ENCODE measurements around the gene ENDOG. TPM values are rescaled to one million over a fixed set of nuclear protein-coding genes. Genes with fewer than 3 reads are reported as not detected.
A peak's percentile ranks its signal among the peaks of the same experiment; 100 is the strongest.

Gene ENDOG
- total RNA-seq, 2 donors from 2014 or later, result 33.6 to 74.4 TPM

DNA sequence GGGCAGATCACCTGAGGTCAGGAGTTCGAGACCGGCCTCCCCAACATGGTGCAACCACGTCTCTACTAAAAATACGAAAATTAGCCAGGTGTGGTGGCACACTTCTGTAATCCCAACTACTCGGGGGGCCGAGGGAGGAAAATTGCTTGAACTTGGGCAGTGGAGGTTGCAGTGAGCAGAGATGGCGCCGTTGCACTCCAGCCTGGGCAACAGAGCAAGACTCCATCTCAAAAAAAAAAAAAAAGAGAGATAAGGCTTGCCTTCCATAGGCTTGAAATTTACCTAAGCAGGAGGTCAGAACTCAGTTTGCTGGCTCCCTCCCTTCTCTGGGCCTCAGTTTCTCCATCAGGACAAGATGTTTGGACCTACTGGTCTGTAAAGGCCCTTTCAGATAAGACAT lies 10.0 kb downstream of the ENDOG start:
- no peak overlapping the region for H3K27ac ChIP-seq
- H3K27me3 ChIP-seq, result no peaks in the 10 kb centered on the region
- H3K9me3 ChIP-seq, result no peaks in the 10 kb centered on the region
- H3K4me3 ChIP-seq, result no peak overlapping the region
- DNase-seq (ENCODE audit: low spot score), result no peak
- H3K36me3 ChIP-seq, result peaks cover 22% of the 10 kb centered on the region
- H3K4me1 ChIP-seq, result peaks cover 0 to 16% of the 10 kb centered on the region in 2 donors
- TF ChIP-seq, protein P1, sequence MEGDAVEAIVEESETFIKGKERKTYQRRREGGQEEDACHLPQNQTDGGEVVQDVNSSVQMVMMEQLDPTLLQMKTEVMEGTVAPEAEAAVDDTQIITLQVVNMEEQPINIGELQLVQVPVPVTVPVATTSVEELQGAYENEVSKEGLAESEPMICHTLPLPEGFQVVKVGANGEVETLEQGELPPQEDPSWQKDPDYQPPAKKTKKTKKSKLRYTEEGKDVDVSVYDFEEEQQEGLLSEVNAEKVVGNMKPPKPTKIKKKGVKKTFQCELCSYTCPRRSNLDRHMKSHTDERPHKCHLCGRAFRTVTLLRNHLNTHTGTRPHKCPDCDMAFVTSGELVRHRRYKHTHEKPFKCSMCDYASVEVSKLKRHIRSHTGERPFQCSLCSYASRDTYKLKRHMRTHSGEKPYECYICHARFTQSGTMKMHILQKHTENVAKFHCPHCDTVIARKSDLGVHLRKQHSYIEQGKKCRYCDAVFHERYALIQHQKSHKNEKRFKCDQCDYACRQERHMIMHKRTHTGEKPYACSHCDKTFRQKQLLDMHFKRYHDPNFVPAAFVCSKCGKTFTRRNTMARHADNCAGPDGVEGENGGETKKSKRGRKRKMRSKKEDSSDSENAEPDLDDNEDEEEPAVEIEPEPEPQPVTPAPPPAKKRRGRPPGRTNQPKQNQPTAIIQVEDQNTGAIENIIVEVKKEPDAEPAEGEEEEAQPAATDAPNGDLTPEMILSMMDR (IDR thresholded peaks at IDR 0.05), result no peak

DNA sequence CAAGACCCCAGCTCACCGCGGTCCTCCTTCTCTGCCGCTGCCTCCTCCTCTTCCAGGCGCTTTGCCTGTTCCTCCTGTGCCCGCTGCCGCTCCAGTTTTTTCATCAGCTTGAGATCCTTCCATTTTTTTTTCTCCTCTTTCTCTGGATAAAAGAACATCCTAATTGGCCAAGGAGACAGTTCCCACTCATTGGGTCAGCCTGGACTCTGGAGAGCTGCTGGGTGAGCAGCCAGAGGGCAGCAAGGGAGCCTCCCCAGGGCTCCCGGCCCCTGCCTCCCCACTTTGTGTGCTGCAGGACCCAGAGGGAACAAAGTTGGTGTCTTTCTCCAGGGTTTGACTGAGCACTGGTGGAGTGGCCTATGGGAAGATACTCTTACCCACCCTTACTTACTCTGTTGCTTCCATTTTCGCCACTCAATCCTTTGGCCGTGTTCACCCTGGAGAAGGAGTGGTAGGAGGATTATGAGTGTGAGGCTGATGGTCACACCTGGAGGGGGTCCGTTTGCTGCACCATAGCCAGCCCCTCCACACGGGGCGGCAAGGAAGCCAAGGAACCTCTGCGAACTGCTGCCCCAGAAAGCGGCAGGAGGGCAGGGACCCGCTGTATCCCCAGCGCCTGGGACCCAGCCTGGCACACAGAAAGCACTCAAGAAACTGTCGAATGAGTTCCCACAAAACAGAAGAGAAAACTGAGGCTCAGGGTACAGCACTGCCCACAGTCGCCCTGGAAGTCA lies 10.6 kb downstream of the ENDOG start:
- Histone ChIP-seq H3K27me3 (no peaks in the 10 kb centered on the region), H3K4me1 (peaks cover 0 to 16% of the 10 kb centered on the region in 2 donors), H3K4me3 (peak overlapping the region; percentile 94 to 95), H3K36me3 (peaks cover 24% of the 10 kb centered on the region), H3K9me3 (no peaks in the 10 kb centered on the region), H3K27ac (peak overlapping the region; percentile 65 to 71)
- TF ChIP-seq, protein P1 (IDR thresholded peaks at IDR 0.05), result no peak
- DNase-seq (ENCODE audit: low spot score), result no peak

DNA sequence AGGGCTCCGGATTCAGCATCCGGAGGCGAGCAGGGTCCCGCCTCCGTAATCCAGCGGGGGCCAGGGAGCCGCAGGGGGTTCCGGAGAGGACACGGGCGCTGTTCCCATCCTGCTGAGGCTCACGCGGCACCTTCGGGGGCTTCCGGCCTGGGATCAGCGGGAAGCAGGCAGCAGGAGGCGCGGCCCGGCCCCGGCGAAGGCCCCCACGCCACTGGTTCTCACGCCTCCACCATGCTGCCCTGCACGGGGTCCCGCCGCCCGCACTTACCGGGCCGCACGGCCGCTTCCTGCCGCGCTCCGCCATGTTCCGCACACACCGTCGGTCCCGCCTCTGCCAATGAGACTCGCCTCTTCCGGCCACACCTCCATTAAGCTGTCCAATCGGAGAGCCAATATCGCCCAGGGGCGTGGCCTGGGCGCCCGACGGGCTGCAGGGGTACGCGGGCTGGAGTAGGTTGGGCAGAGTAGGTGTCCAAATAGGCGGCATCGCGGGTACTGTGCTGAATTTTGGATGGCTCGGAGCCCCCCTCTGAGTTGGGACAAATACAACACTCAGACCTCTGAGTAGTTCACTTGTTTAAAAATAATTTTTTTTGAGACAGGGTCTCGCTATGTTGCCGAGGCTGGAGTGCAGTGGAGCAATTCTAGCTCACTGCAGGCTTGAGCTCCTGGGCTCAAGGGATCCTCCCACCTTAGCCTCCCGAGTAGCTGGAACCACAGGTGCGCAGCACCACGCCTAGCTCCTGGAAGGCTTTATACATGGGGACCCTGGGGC lies 11.4 kb downstream of the ENDOG start, which contains the start of gene SPOUT1:
Gene SPOUT1, minus strand, starts transcription at position 318 of the 775 bp plus-strand sequence. Its CDS starts 14 bp downstream, at position 304.
- H3K27ac ChIP-seq, result peak within 1 kb of the TSS; percentile 65 to 71
- H3K9me3 ChIP-seq, result no peaks in the 10 kb centered on the region
- TF ChIP-seq, protein P1 (IDR thresholded peaks at IDR 0.05), result no peak
- peak within 1 kb of the TSS; percentile 94 to 95 for H3K4me3 ChIP-seq
- no peaks in the 10 kb centered on the region for H3K27me3 ChIP-seq
- DNase-seq (ENCODE audit: low spot score), result peak; percentile 95
- H3K4me1 ChIP-seq, result peaks cover 0 to 16% of the 10 kb centered on the region in 2 donors
- H3K36me3 ChIP-seq, result peaks cover 20% of the 10 kb centered on the region

DNA sequence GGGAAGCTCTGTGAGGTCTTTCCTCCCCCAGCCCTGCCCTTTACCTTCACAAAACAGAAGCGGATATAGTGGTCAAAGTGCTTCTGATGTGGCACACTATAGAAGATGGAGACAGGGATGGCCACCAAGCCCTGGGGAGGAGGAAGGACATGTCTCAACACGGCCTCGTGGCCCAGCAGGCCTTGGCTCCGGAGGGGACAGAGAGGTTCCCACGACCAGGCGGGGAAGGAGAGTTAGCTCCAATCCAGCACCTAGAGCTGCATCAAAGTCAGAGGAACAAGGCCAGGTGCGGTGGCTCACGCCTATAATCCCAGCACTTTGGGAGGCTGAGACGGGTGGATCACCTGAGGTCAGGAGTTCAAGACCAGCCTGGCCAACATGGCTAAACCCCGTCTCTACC lies 15.4 kb downstream of the ENDOG start:
- no peak for DNase-seq (ENCODE audit: low spot score)
- Histone ChIP-seq H3K27me3 (no peaks in the 10 kb centered on the region), H3K9me3 (no peaks in the 10 kb centered on the region), H3K4me3 (no peak overlapping the region), H3K36me3 (peaks cover 5% of the 10 kb centered on the region), H3K4me1 (peaks cover 0 to 12% of the 10 kb centered on the region in 2 donors), H3K27ac (no peak overlapping the region)
- TF ChIP-seq, protein P1 (IDR thresholded peaks at IDR 0.05), result no peak

DNA sequence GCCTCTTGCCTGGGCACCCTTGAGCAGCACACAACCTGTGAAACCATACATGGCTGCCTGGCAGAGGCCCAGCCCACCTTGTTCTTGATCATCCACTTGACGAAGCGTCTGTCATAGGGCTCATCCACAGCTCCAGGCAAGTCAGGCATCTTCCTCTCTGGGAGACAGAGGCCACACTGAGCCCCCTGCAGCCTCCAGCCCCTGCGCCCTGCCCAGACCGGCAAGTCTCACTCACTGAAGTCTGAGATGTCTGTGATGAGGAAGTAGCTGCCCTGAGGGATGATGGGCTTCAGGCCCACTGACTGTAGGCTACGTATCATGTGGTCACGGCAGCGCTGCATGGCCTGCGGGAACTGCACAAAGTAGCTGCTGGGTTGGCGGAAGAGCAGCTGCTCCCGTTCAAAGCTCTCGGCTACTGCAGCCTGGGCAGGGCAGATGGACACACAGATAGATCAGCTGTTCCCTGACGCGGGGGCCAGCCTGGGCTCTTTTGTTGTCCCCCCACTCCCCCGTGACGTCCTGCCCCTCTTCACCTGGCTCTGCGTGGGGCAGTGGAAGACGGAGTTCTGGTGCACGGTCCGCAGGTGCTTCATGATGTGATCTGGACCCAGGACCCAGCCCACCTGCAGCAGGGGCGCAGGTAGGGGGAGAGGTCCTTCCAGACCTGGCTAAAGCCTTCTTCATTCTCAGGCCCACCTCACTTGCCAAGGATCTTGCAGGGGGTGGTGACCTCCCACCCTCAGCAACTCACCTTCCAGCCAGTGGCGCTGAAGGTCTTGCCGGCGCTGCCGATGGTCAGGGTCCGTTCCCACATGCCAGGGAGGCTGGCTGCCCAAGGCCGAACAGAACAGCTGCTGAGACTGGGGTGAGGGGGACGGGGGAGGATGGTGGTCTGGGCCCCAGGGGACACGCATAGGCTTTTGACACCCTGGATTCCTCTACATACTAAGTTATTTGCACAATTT lies 17.2 kb downstream of the ENDOG start:
- Histone ChIP-seq H3K36me3 (peaks cover 5% of the 10 kb centered on the region), H3K9me3 (no peaks in the 10 kb centered on the region), H3K4me1 (no peaks in the 10 kb centered on the region), H3K27me3 (no peaks in the 10 kb centered on the region), H3K27ac (no peak overlapping the region), H3K4me3 (no peak overlapping the region)
- DNase-seq (ENCODE audit: low spot score), result no peak
- TF ChIP-seq, protein P1 (IDR thresholded peaks at IDR 0.05), result no peak
